PC-9 (cell line): ENCODE data around the gene ZNF93.
"Not testable (repeated sequence)": the region's sequence is repeated elsewhere in the genome, so short reads cannot be mapped to it uniquely, and the experiment has no call there.

Experiments used
- EZH2 ChIP-seq: fragments of 200-600 bp; sonication (generic); IDR thresholded peaks from 2 replicates; pipeline ENCODE4 v1.8.0; 2017; ENCODE audit warnings: antibody characterized with exemption, low read depth
- TF ChIP-seq, protein P1 (sequence below): fragments of 200-600 bp; sonication (generic); conservative IDR thresholded peaks from 2 replicates; pipeline ENCODE4 v1.6.1; 2017; ENCODE audit warnings: mixed run types, antibody characterized with exemption, mild to moderate bottlenecking, moderate library complexity

DNA sequence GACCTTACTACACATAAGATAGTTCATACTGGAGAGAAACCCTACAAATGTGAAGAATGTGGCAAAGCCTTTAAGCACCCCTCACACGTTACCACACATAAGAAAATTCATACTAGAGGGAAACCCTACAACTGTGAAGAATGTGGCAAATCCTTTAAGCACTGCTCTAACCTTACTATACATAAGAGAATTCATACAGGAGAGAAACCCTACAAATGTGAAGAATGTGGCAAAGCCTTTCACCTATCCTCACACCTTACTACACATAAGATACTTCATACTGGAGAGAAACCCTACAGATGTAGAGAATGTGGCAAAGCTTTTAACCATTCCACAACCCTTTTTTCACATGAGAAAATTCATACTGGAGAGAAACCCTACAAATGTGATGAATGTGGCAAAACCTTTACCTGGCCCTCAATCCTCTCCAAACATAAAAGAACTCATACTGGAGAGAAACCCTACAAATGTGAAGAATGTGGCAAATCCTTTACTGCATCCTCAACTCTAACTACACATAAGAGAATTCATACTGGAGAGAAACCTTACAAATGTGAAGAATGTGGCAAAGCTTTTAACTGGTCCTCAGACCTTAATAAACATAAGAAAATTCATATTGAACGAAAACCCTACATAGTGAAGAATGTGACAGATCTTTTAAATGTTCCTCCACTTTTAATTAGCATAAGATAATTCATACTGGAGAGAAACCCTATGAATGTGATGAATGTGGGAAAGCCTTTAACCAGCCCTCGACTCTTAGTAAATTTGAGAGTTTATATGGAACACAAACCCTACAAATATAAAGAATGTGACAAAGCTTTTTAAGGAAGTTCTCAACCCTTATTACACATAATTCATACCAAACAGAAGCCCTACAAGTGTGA is 8.4 kb upstream of the ZNF93 start:
- TF ChIP-seq, protein P1, sequence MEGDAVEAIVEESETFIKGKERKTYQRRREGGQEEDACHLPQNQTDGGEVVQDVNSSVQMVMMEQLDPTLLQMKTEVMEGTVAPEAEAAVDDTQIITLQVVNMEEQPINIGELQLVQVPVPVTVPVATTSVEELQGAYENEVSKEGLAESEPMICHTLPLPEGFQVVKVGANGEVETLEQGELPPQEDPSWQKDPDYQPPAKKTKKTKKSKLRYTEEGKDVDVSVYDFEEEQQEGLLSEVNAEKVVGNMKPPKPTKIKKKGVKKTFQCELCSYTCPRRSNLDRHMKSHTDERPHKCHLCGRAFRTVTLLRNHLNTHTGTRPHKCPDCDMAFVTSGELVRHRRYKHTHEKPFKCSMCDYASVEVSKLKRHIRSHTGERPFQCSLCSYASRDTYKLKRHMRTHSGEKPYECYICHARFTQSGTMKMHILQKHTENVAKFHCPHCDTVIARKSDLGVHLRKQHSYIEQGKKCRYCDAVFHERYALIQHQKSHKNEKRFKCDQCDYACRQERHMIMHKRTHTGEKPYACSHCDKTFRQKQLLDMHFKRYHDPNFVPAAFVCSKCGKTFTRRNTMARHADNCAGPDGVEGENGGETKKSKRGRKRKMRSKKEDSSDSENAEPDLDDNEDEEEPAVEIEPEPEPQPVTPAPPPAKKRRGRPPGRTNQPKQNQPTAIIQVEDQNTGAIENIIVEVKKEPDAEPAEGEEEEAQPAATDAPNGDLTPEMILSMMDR, result not testable (repeated sequence)
- not testable (repeated sequence) for TF ChIP-seq EZH2
